ENCODE measurements around the gene ARHGEF37. TPM values are rescaled to one million over a fixed set of nuclear protein-coding genes. Genes with fewer than 3 reads are reported as not detected.

The ARHGEF37 gene
- total and polyA plus RNA-seq, 4 donors: 0.71 to 6.1 (median 2.7) TPM

- Histone ChIP-seq H3K27me3 (ENCODE audit: control insufficient read depth in 4 of 4, insufficient read depth in 4 of 4, low read length in 3 of 4) (no peaks in the 10 kb centered on the region), H3K9me3 (ENCODE audit: control insufficient read depth in 4 of 4, low read length in 3 of 4) (no peaks in the 10 kb centered on the region), H3K4me3 (ENCODE audit: low read depth in 1 of 3, low read length in 3 of 3) (no peak overlapping the region), H3K9ac (ENCODE audit: low read depth in 1 of 2, low read length in 2 of 2) (no peak overlapping the region), H3K27ac (ENCODE audit: low read depth in 1 of 2, low read length in 2 of 2) (no peak overlapping the region), H3K4me1 (ENCODE audit: control insufficient read depth in 4 of 4, insufficient read depth in 4 of 4, low read length in 3 of 4) (peaks cover 0 to 22% (median 15%) of the 10 kb centered on the region in 4 donors), H3K36me3 (ENCODE audit: control insufficient read depth in 4 of 4, insufficient read depth in 3 of 4, low read depth in 1 of 4, low read length in 3 of 4) (no peaks in the 10 kb centered on the region)
- WGBS: 87% methylated on average over 1 of the region's 1 CpG
- DNase-seq (ENCODE audit: low spot score): no peak
- TF ChIP-seq FOXA2 (IDR thresholded peaks at IDR 0.05) (no peak), MAX (IDR thresholded peaks at IDR 0.05) (no peak), HNF4A (conservative IDR thresholded peaks at IDR 0.05) (no peak), RAD21 (IDR thresholded peaks at IDR 0.05) (no peak), ZBTB33 (IDR thresholded peaks at IDR 0.05) (no peak), TAF1 (conservative IDR thresholded peaks at IDR 0.05) (no peak), FOXA1 (IDR thresholded peaks at IDR 0.05) (no peak), SP1 (IDR thresholded peaks at IDR 0.05) (no peak), HNF4G (IDR thresholded peaks at IDR 0.05) (no peak), RXRA (IDR thresholded peaks at IDR 0.05) (no peak), YY1 (IDR thresholded peaks at IDR 0.05) (no peak), REST (IDR thresholded peaks at IDR 0.05) (no peak), NR2F2 (IDR thresholded peaks at IDR 0.05) (no peak), GABPA (IDR thresholded peaks at IDR 0.05 in 1 of 2, conservative IDR thresholded peaks at IDR 0.05 in 1 of 2) (no peak), CTCF (IDR thresholded peaks at IDR 0.05; ENCODE audit: low read depth, low read length, missing input control) (no peak), EGR1 (IDR thresholded peaks at IDR 0.05; ENCODE audit: low read depth in 2 of 2) (no peak), ATF3 (IDR thresholded peaks at IDR 0.05) (no peak), JUND (IDR thresholded peaks at IDR 0.05) (no peak)
Measured at GRCh38 chr5:149586708-149587318, 5.5 kb downstream of the ARHGEF37 start.

All from liver (tissue), 9 donors.